Lower leg skin (tissue), 3 donors: ENCODE results near the gene CFAP74.

Experiments
- POLR2A ChIP-seq, 2 donors: fragments of 450-650 bp; IDR thresholded peaks; one replicate each; pipeline ENCODE4 v1.6.1; 2016 to 2017; ENCODE audit warnings: antibody characterized with exemption in 2 of 2, mild to moderate bottlenecking in 1 of 2, moderate library complexity in 1 of 2
- TF ChIP-seq, protein P1 (sequence below), 3 donors: fragments of 450-650 bp; IDR thresholded peaks; one replicate each; pipeline ENCODE4 v1.5.1; 2016; ENCODE audit warnings: antibody characterized with exemption in 3 of 3, mild to moderate bottlenecking in 3 of 3, moderate library complexity in 2 of 3

DNA sequence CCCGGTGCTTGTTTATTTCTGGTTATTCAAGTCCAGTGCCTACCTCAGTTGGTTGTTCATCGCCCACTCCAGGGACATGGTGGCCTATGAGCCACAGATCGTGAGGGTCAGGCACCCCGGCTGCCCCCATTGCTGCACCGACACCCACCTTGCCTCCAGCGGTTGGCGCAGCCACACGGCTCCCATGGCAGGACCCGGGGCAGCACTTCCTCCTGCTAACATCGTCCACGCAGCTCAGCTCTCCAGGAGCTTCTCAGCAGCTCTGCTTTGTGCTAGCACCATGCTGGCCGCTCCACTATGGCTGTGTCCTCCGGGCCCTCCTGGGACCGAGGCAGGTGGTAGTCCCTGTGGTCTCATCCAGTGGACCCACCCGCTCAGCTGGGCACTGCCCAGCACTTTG, 32.7 kb upstream of the CFAP74 start:
- TF ChIP-seq, protein P1, sequence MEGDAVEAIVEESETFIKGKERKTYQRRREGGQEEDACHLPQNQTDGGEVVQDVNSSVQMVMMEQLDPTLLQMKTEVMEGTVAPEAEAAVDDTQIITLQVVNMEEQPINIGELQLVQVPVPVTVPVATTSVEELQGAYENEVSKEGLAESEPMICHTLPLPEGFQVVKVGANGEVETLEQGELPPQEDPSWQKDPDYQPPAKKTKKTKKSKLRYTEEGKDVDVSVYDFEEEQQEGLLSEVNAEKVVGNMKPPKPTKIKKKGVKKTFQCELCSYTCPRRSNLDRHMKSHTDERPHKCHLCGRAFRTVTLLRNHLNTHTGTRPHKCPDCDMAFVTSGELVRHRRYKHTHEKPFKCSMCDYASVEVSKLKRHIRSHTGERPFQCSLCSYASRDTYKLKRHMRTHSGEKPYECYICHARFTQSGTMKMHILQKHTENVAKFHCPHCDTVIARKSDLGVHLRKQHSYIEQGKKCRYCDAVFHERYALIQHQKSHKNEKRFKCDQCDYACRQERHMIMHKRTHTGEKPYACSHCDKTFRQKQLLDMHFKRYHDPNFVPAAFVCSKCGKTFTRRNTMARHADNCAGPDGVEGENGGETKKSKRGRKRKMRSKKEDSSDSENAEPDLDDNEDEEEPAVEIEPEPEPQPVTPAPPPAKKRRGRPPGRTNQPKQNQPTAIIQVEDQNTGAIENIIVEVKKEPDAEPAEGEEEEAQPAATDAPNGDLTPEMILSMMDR (IDR thresholded peaks at IDR 0.05) = no peak
- no peak for TF ChIP-seq POLR2A (IDR thresholded peaks at IDR 0.05)
